Smooth muscle cell of the coronary artery (primary cell): ENCODE results near the gene GGCX. TPM values are rescaled to one million over a fixed set of nuclear protein-coding genes. Genes with fewer than 3 reads are reported as not detected.

Source experiments
- total RNA-seq: library from RNA; depleted of rRNA; stranded (reverse); fragments of >200 nt; gene quantifications from 2 replicates; pipeline ENCODE4 v1.2.3, GENCODE V29; 2014; ENCODE audit warnings: low replicate concordance

The GGCX gene
- 44.0 and 48.0 TPM in 2 replicates for total RNA-seq

DNA sequence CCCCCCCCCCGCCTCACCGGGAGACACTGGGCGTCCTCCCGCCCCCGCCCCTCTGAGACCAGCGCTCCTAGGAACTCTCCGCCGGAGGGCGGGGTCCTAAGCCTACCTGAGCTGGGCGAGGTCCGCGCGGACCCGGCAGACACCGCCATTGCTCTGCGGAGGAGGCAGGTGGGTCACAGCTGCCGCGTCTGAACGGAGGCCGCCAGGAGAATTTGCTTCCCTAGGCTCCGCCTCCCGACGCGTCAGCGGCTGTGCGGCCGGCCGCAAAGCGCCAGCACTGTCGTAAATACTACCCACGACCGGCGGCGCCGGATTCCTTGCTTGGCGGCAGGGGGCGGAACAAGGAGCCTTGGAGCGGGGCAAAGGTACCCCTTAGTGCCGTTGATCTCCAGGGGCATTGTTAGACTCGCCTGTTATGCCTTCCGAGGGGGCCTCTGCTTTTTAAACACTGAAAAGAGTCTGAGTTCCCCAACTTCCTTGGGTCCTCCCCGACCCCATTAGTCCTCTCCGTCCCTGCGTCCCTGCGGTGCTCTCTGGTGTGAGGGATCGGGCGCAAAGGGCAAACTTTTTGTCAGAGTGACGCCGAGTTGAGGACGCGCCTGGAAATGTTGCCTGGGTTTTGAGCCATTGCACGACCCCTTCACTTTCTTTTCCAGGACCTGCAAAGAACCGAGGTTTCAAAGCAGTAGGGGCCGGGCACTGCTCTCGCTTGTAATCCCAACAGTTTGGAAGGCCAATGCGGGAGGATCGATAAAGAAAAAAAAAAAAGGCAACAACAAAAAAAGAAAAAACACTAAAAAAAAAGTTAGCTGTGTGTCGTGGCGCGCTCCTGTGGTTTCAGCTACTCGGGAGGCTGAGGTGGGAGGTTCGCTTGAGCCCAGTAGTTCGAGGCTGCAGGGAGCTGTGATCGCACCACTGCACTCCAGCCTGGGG is at the start of gene GGCX:
Gene GGCX (minus strand): TSS at position 214 of the 933 bp plus-strand sequence. CDS start 65 bp downstream, at position 149.

GRCh38 chr2:85602476-85603234 is 41.4 kb upstream of the GGCX start, which contains the start of gene TMEM150A:
Gene TMEM150A (minus strand): TSS chr2:85602698. CDS start chr2:85601948, 750 bp downstream.

GRCh38 chr2:85595301-85596025 is 34.2 kb upstream of the GGCX start, which contains the start of gene RNF181:
Gene RNF181 (plus strand): TSS chr2:85595745. CDS start chr2:85595764, 19 bp downstream.

DNA sequence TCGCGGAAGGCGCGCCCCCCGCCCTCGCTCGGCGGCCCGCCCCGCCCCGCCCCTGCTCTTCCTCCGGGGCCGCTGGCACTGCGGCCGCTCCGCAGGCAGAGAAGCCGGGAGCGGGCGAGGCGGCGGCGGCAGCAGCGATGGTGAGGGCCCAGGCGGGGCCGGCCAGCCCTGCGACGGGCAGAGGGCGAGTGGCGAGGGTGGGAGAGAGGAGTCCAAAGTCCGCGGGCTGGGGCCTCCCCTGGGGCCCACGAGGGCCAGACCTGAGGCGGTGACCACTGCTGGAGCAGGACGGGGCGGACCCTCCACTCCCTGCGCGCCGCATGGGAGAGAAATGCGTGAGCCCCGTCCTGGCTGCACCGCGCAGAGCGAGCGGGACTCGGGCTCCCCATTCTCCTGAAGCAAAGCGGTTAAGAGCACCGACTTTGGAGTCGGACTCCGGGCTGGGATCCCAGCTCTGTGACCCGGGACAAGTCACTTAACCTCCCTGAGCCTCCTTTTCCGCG is 23.1 kb upstream of the GGCX start, which contains the start of gene VAMP5:
Gene VAMP5 (plus strand): TSS at position 78 of the 503 bp plus-strand sequence. CDS start 60 bp downstream, at position 138.

DNA sequence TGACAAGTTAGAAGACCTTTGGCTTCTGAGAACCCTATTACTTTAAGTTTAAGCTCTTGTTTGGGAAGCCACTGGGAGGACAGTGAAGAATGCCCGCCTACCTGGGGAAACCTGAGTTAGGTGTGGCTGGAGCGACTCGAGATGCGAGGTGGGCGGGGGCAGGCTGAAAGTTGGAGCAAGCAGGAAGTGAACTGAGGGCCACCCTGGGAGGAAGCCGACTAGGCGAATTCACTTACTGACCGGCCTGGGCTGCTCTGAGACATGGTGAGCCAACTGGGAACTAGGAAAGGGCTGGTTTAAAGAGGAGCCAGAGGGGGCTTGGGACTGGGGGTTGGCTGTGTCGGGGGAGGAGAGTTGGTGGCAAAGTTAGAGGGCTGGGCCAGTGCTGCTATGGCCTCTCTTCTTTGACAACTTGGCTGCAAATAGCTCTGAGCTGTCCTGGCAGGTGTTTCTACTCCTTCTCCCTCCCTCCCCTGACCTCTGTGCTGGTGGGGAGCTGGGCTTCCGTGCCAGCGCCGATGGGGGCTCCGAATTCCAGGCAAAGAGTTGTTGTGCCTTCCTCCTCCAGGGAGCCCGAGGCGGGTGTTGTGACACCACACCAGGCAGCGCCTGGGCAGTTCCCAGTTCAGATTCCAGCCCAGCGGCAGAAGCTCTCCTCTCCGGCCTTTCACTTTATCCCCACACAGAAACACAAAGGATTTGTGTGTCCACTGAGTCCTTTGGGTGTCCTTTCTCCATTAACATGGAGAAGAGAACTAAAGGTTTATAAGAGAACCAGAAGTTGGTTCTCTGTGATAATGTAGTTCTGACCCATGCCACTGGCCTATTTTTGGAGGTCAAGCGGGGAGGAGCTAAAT is 16.3 kb upstream of the GGCX start, which contains the start of gene VAMP8:
Gene VAMP8 (plus strand): TSS at position 201 of the 857 bp plus-strand sequence. CDS start 61 bp downstream, at position 262.

DNA sequence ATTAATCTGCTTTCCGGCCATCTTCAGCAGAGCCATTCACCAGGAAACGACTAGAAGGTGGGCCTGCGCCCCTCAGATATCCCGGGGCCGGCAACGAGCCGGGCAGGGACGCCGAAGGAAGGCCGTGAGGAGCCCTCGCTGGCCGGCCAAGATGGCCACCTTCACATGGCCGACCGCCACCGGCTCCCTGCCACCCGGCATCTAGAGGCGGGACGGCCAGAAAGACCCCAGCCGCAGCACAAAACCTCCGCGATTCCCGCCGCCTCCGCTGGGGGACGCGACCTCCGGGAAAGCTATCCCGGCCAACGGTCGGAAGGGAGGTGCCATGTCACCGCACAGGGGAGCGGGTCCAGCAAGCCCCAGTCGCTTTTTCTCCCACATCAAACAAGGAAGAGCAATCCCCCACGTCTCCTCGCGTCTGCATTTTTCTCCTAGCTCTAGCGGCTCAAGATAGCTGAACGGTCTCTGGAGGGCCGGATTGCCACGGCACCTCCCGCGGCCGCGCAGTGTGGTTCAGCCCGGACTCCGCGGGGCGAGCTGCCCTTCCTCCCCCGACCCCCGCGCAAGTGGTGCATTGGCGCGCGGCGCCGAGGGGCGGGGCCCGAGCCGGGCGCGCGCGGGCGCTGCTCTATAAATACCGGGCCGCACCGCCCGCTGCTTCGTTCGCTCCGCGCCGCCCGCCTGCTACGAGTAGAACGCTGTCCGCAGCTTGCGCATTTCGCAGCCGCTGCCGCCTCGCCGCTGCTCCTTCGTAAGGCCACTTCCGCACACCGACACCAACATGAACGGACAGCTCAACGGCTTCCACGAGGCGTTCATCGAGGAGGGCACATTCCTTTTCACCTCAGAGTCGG is 22.6 kb downstream of the GGCX start, which contains the start of gene MAT2A:
Gene MAT2A (plus strand): TSS at position 662 of the 854 bp plus-strand sequence. CDS start 120 bp downstream, at position 782.

Other genes with a start within 250 kb of the GGCX start
- gene TGOLN2, start 233.5 kb downstream of the GGCX start, total RNA-seq: 41.3 and 77.9 TPM in 2 replicates
- 48.9 and 62.6 TPM in 2 replicates for gene RETSAT, start 207.0 kb downstream of the GGCX start, total RNA-seq
- 11.8 and 20.4 TPM in 2 replicates for gene ELMOD3, start 206.7 kb downstream of the GGCX start, total RNA-seq
- gene CAPG, start 151.1 kb downstream of the GGCX start, total RNA-seq: 56.0 and 78.2 TPM in 2 replicates
- gene SH2D6, start 142.8 kb downstream of the GGCX start, total RNA-seq: 0.23 TPM in 1 of 2 replicates, not detected in the other
- gene MAT2A, start 22.3 kb downstream of the GGCX start, total RNA-seq: 63.5 and 121 TPM in 2 replicates
- 4.0 and 5.2 TPM in 2 replicates for gene VAMP8, start 16.1 kb upstream of the GGCX start, total RNA-seq
- 65.5 and 97.5 TPM in 2 replicates for gene VAMP5, start 22.9 kb upstream of the GGCX start, total RNA-seq
- 322 and 332 TPM in 2 replicates for gene RNF181, start 34.3 kb upstream of the GGCX start, total RNA-seq
- 8.6 and 11.0 TPM in 2 replicates for gene TMEM150A, start 41.2 kb upstream of the GGCX start, total RNA-seq
- 11.3 and 15.0 TPM in 2 replicates for gene C2orf68, start 50.6 kb upstream of the GGCX start, total RNA-seq
- 31.0 and 33.1 TPM in 2 replicates for gene USP39, start 54.7 kb upstream of the GGCX start, total RNA-seq
- 0.30 TPM in 1 of 2 replicates, not detected in the other for gene SFTPB, start 106.7 kb upstream of the GGCX start, total RNA-seq
- gene GNLY, start 132.9 kb upstream of the GGCX start, total RNA-seq: not detected in 2 replicates
- 3.2 and 59.5 TPM in 2 replicates for gene ATOH8, start 192.5 kb upstream of the GGCX start, total RNA-seq